Measurements from ENCODE around the gene SUGT1. TPM values are rescaled to one million over a fixed set of nuclear protein-coding genes. Genes with fewer than 3 reads are reported as not detected.
A peak's percentile ranks its signal among the peaks of the same experiment; 100 is the strongest.
"Not testable (repeated sequence)": the region's sequence is repeated elsewhere in the genome, so short reads cannot be mapped to it uniquely, and the experiment has no call there.

Gene SUGT1
- total RNA-seq, 1 experiment from 2014 or later, result 43.2 TPM

DNA sequence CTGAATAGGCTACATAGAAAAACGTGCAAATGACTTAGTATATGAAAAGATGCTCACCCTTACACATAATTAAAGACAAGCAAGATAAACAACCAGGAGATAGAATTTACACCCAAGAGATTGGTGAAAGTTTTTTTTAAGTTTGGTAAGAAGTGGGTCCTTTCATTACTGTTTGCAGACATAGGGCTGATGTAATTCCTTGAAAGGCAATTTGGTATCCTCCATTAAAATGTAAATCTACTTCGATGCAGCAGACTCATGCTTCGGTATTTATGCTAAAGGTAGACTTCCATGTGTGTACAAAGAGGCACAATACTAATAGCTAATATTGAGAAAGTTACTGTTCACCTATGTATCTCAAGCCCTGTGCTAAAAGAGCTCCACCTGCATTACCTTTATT lies 53.4 kb downstream of the SUGT1 start:
- intact Hi-C loops (cut with micrococcal nuclease; ENCODE audit: unreplicated experiment), result no loop called here
- in situ Hi-C loops (cut with HindIII; ENCODE audit: low pct_unique_long_range_greater_than_20kb, low sequenced_read_pairs), result no loop called here
- ChIA-PET CTCF (no interaction called here), POLR2A (no interaction called here)
- DNase-seq (ENCODE audit: low read depth, low spot score) (no peak), ATAC-seq (no peak)
- no peak overlapping the region for H3K4me3 ChIP-seq (ENCODE audit: low read depth in 2 of 2, low read length in 2 of 2)
- TF ChIP-seq TCF7L2 (IDR thresholded peaks at IDR 0.05; ENCODE audit: low read depth, low read length), result no peak
- TF ChIP-seq, protein P1, sequence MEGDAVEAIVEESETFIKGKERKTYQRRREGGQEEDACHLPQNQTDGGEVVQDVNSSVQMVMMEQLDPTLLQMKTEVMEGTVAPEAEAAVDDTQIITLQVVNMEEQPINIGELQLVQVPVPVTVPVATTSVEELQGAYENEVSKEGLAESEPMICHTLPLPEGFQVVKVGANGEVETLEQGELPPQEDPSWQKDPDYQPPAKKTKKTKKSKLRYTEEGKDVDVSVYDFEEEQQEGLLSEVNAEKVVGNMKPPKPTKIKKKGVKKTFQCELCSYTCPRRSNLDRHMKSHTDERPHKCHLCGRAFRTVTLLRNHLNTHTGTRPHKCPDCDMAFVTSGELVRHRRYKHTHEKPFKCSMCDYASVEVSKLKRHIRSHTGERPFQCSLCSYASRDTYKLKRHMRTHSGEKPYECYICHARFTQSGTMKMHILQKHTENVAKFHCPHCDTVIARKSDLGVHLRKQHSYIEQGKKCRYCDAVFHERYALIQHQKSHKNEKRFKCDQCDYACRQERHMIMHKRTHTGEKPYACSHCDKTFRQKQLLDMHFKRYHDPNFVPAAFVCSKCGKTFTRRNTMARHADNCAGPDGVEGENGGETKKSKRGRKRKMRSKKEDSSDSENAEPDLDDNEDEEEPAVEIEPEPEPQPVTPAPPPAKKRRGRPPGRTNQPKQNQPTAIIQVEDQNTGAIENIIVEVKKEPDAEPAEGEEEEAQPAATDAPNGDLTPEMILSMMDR (IDR thresholded peaks at IDR 0.05), result no peak
- TF ChIP-seq, protein P2, sequence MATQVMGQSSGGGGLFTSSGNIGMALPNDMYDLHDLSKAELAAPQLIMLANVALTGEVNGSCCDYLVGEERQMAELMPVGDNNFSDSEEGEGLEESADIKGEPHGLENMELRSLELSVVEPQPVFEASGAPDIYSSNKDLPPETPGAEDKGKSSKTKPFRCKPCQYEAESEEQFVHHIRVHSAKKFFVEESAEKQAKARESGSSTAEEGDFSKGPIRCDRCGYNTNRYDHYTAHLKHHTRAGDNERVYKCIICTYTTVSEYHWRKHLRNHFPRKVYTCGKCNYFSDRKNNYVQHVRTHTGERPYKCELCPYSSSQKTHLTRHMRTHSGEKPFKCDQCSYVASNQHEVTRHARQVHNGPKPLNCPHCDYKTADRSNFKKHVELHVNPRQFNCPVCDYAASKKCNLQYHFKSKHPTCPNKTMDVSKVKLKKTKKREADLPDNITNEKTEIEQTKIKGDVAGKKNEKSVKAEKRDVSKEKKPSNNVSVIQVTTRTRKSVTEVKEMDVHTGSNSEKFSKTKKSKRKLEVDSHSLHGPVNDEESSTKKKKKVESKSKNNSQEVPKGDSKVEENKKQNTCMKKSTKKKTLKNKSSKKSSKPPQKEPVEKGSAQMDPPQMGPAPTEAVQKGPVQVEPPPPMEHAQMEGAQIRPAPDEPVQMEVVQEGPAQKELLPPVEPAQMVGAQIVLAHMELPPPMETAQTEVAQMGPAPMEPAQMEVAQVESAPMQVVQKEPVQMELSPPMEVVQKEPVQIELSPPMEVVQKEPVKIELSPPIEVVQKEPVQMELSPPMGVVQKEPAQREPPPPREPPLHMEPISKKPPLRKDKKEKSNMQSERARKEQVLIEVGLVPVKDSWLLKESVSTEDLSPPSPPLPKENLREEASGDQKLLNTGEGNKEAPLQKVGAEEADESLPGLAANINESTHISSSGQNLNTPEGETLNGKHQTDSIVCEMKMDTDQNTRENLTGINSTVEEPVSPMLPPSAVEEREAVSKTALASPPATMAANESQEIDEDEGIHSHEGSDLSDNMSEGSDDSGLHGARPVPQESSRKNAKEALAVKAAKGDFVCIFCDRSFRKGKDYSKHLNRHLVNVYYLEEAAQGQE (IDR thresholded peaks at IDR 0.05; ENCODE audit: insufficient read depth in 1 of 2, low read depth in 2 of 2, low read length in 1 of 2), result no peak
- TF ChIP-seq POLR2AphosphoS5 (IDR thresholded peaks at IDR 0.05; ENCODE audit: low read depth, low read length), result no peak
- no peak for TF ChIP-seq SIN3A (IDR thresholded peaks at IDR 0.05; ENCODE audit: borderline replicate concordance, insufficient read depth, low read depth, low read length)
- H3K27ac ChIP-seq (ENCODE audit: low read length), result no peak overlapping the region
- no TSS peak for BruUV-seq (replicated peaks)
- H3K27me3 ChIP-seq (ENCODE audit: control insufficient read depth, insufficient read depth, low read length), result no peaks in the 10 kb centered on the region
- no peaks in the 10 kb centered on the region for H3K4me1 ChIP-seq (ENCODE audit: control insufficient read depth, insufficient read depth, low read length)
- no peaks in the 10 kb centered on the region for H3K36me3 ChIP-seq (ENCODE audit: control insufficient read depth, insufficient read depth, low read length)
- H3K9me3 ChIP-seq (ENCODE audit: control insufficient read depth, insufficient read depth, low read depth, low read length), result no peaks in the 10 kb centered on the region

DNA sequence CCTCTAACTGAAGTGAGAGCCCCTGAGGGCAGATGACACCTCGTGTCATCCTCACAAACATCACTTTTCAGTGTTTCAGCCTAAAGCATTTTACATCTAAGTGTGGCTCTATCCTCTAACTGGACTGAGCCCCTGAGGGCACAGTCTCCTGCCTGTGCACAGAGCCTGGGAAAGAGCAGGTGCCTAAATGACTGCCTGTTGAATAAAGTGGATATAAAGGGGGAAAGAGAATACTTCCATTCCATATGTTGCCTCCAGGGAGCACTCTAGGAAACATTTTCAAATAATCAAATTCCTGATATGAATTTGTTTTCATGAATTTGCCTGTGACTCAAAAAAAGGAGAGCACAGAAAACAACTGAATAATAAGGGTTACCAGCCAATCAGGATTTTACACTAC lies 54.7 kb downstream of the SUGT1 start:
- BruUV-seq (replicated peaks), result no TSS peak
- POLR2A ChIA-PET, result no interaction called here
- CTCF ChIA-PET, result no interaction called here
- Histone ChIP-seq H3K4me1 (ENCODE audit: control insufficient read depth, insufficient read depth, low read length) (no peaks in the 10 kb centered on the region), H3K4me3 (ENCODE audit: low read depth in 2 of 2, low read length in 2 of 2) (no peak overlapping the region), H3K36me3 (ENCODE audit: control insufficient read depth, insufficient read depth, low read length) (no peaks in the 10 kb centered on the region), H3K9me3 (ENCODE audit: control insufficient read depth, insufficient read depth, low read depth, low read length) (no peaks in the 10 kb centered on the region), H3K27ac (ENCODE audit: low read length) (no peak overlapping the region), H3K27me3 (ENCODE audit: control insufficient read depth, insufficient read depth, low read length) (no peaks in the 10 kb centered on the region)
- intact Hi-C loops (cut with micrococcal nuclease; ENCODE audit: unreplicated experiment), result no loop called here
- ATAC-seq, result no peak
- in situ Hi-C loops (cut with HindIII; ENCODE audit: low pct_unique_long_range_greater_than_20kb, low sequenced_read_pairs), result no loop called here
- DNase-seq (ENCODE audit: low read depth, low spot score), result no peak
- TF ChIP-seq POLR2AphosphoS5 (IDR thresholded peaks at IDR 0.05; ENCODE audit: low read depth, low read length) (no peak), SIN3A (IDR thresholded peaks at IDR 0.05; ENCODE audit: borderline replicate concordance, insufficient read depth, low read depth, low read length) (no peak), TCF7L2 (IDR thresholded peaks at IDR 0.05; ENCODE audit: low read depth, low read length) (no peak)
- TF ChIP-seq, protein P1 (IDR thresholded peaks at IDR 0.05), result peak; percentile 30
- TF ChIP-seq, protein P2 (IDR thresholded peaks at IDR 0.05; ENCODE audit: insufficient read depth in 1 of 2, low read depth in 2 of 2, low read length in 1 of 2), result no peak

DNA sequence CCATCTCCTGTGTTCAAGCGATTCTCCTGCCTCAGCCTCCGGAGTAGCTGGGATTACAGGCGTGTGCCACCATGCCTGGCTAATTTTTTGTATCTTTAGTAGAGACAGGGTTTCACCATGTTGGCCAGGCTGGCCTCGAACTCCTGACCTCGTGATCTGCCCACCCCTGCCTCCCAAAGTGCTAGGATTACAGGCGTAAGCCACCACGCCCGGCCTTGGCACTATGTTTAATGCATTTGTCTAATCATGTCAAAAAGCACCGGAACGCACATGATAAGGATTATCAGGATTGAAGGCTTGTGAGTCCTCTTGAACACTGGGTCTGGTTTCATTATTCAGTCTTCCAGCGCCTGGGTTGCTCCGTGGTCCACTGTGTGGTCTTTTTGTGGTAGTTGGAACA lies 55.6 kb downstream of the SUGT1 start:
- BruUV-seq (replicated peaks); POLR2A ChIA-PET; H3K4me1 ChIP-seq (ENCODE audit: control insufficient read depth, insufficient read depth, low read length); intact Hi-C loops (cut with micrococcal nuclease; ENCODE audit: unreplicated experiment); CTCF ChIA-PET; H3K27me3 ChIP-seq (ENCODE audit: control insufficient read depth, insufficient read depth, low read length); H3K27ac ChIP-seq (ENCODE audit: low read length); in situ Hi-C loops (cut with HindIII; ENCODE audit: low pct_unique_long_range_greater_than_20kb, low sequenced_read_pairs); ATAC-seq; DNase-seq (ENCODE audit: low read depth, low spot score); H3K36me3 ChIP-seq (ENCODE audit: control insufficient read depth, insufficient read depth, low read length); H3K9me3 ChIP-seq (ENCODE audit: control insufficient read depth, insufficient read depth, low read depth, low read length); H3K4me3 ChIP-seq (ENCODE audit: low read depth in 2 of 2, low read length in 2 of 2): not testable (repeated sequence)
